Endothelial cell of umbilical vein (primary cell): ENCODE results near the gene CBX3.

Experiments
- CTCF ChIP-seq, 2 donors: IDR thresholded peaks; 1 replicate in 1 of 2; 2 replicates in 1 of 2; pipeline ENCODE4 v1.5.1; 2011; ENCODE audit warnings: low read length in 2 of 2, mild to moderate bottlenecking in 2 of 2, moderate library complexity in 2 of 2, control low read depth in 1 of 2, inconsistent platforms in 1 of 2, low read depth in 1 of 2; ENCODE audit not compliant: insufficient read depth in 1 of 2; ENCODE audit errors: extremely low read depth in 1 of 2
- JUN ChIP-seq: IDR thresholded peaks from 2 replicates; pipeline ENCODE4 v1.6.1; 2011; ENCODE audit warnings: borderline replicate concordance, low read depth; ENCODE audit not compliant: insufficient read length, insufficient read depth
- POLR2A ChIP-seq: IDR thresholded peaks from 2 replicates; pipeline ENCODE4 v1.6.1; 2012; ENCODE audit warnings: low read depth, mild to moderate bottlenecking, control low read depth, low read length

DNA sequence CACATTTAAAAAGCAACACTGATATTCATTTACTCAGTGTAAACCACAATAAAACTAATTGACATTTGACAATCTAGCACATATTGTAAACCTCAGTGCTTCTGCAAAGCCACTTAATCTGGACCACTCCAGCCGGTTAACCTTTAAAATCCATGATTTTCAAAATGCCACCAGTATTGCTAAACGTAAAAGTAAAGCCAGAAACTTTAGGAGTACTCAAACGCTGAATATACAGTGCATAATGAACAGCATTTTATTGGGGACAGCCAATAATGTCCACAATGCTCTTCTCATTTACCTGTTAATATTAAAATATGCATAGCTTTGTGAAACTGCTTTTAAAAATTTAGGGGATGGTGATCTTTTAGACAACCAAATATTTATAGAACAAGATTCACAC, 11.8 kb upstream of the CBX3 start:
- no peak for TF ChIP-seq POLR2A
- TF ChIP-seq JUN, result no peak
- TF ChIP-seq CTCF (IDR thresholded peaks at IDR 0.05; ENCODE audit: extremely low read depth in 1 of 2, insufficient read depth in 1 of 2, low read depth in 1 of 2, low read length in 2 of 2), result no peak
